GM21381 (cell line): ENCODE measurements around the gene EFHC2.
"Not testable (repeated sequence)": the region's sequence is repeated elsewhere in the genome, so short reads cannot be mapped to it uniquely, and the experiment has no call there.

ENCODE experiments used
- ATAC-seq: cut with Tn5 transposase; IDR thresholded peaks from one replicate; pipeline ENCODE4 v1.9.1; 2021; ENCODE audit warnings: mild to moderate bottlenecking, moderate library complexity; ENCODE audit not compliant: unreplicated experiment

EFHC2 gene

DNA sequence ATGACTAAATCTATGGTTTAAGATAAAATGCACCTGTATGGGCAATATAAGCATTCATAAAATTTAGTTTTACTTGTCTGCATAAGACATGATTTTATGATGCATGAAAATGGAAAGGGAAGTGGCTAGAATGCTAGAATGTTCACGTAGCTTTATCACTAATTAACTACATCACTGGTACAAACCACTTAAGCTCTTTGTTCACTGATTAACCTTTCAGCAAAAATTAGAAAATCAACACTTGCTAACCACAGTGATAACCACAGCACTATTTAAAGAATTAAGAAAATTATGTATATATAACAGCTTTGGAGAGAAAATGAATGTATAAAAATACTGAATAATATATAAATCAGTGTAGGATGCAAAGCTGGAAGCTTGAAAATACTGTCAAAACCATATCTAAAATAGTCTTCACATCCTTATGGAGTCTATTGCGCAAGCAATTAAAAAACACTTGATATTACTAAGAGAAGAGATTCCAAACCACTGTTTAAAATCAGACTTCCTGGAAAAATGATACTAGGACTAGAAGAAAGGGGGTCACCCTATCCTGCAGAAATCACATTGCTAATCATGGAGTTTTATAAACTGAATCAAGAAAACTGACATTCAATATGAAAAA is 51.9 kb downstream of the EFHC2 start:
- ATAC-seq: no peak

DNA sequence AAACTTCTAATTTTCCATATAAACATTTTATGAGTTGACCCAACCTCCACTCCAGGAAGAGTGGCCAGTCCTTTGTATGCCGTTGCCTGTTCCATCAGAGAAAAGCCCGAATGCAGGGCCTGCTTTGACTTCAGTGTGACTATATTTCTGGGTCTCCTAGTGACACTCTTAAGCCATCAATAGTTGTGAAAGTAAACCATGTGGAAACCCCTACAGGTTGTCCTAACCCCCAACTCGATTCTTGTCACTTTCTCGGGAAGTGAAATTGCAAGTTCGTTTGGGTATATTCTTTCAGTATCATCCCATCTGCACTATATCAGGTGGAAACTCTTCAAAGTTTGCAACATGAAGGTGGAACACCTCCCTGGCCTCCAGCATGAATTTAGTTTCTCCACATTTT is 52.8 kb downstream of the EFHC2 start:
- no peak for ATAC-seq

DNA sequence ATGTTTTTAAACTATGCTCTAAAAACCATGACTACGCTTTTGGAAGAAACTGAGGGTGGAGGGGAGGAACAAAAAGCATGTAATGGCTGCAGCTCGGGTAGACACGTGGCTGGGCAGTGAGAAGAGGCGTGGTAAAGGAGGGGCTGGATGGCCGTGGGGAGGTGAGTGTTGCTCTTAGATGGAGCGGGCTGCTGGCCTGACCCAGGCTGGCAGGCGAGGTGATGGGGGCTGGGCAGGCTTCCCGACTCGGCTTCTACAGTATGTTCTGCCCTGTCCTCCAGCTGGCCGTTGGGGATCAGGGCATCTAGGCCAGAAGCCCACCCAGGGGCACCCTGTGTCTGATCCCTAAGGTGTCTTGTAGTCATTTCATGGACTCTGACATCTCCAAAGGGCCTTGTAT is 60.7 kb downstream of the EFHC2 start:
- no peak for ATAC-seq

DNA sequence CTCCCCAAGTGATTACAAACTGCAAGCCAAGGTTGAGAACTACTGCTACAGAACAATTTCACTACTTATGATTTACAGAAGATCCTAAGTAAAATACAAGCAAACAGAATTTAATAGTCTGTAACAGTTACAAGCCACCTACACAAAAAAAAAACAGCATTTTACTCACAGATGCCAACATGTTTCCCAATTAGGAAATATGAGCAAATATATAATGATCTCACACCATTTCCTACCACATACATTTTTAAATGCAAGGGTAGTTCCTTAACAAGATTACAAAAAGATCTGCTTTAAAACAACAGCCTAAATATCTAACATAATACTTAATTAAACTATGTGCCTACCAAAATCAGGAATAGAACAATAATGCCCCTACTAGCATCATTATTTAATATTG is 63.4 kb downstream of the EFHC2 start:
- ATAC-seq: no peak

DNA sequence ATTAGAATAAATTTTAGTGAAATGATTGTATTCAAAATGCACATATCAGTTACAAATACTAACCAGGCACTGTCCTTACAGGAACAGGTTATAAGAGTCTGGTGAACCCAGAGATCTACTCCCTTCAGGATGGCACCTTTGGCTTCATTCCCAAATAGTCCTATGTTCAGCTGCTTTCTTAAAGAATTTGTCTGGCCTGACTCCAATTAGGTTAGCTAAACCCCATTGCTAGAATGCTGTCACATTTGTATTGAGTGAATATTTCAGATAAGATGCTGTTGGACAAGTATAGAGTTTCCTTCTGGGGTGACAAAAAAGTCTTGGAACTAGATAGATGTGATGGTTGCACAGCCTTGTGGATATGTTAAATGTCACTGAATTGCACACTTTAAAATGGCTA is 69.4 kb downstream of the EFHC2 start:
- no peak for ATAC-seq

DNA sequence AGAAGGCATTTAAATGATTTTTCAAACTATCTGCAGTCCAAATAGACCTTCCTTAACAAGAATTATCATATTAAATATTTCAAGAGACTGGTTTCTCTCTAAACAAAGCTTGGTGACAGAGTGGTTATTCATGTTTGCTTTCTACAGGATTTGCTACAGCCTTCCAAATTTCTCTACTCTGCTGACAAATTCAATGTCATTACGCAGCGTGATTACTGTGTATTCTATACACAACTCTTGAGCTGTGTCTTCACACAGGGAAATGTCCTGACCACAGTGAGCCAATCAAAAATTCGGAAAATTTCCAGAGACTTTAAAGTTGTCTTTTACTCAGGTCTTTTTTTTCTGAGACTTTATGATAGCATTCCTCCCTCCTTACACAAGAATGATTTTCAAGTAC is 75.6 kb downstream of the EFHC2 start:
- no peak for ATAC-seq

DNA sequence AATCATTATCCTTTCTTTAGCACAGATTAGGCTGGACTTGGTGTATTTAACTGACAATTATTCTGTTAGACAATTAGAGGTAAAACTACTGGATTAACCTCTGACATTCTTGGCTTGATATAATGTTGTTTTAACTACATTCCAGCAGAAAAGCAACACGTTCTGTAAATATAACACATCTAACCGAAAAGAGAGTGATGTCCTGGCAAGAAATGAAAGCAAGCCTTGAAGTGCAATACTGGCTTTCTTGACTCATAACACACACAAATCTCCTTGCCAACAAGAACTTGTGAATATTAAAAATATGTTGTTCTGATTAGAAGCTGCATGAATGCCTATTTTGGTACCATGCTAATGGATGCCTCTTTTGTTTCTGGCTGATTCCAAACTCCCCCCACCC is 76.4 kb downstream of the EFHC2 start:
- no peak for ATAC-seq

DNA sequence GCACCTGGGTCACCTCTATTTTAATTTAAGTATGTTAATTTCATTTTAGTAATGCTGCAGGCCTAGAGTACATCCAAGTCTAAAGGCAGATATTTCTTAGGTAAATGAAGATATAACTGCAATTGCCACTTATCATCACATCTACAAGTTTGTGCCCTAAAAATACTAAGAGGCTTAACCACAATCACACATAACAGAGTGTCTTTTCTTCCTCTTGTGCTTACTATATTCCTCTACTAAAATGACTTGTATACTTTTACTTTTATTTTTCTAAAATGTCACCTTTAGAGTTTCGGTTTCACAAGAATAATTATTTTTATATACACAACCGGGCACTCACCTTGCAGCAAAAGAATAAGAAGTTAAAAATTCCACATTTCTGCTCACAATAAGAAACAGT is 77.9 kb downstream of the EFHC2 start:
- no peak for ATAC-seq

DNA sequence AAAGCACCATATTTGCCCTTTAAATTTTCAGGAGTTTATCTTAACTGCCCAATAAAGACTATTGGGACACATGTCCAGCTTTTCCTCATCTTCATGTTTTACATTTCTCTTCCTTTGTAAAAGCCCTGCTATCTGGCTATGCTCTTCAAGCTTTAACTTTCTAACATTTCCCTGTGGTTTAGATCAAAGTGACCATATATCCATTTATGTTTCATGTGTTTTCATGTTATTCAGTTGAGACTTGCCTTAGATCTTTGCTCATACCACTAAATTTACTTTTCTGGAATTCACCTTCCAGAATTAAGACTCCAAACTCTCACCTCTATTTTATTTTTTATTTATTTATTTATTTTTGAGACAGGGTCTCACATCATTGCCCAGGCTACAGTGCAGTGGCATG is 78.5 kb downstream of the EFHC2 start:
- no peak for ATAC-seq

DNA sequence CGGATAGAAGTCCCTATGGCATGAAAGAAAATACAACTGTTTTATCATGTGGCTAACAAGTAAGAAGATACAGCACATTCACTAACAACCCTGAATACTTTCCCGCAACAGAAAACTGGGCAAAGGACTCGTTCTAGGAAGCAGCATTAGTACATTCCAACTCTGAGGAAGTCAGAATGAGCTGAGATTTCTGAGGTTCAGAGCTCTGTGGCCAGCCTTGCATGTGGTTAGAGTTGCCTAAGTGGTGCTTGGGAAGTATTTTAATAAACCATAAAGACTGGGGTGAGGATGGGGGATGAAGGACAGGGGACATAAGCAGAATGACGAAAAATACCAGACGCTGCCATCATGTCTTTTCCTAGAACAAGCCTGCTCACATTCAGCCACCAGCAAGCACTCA is 82.2 kb downstream of the EFHC2 start:
- ATAC-seq: no peak

DNA sequence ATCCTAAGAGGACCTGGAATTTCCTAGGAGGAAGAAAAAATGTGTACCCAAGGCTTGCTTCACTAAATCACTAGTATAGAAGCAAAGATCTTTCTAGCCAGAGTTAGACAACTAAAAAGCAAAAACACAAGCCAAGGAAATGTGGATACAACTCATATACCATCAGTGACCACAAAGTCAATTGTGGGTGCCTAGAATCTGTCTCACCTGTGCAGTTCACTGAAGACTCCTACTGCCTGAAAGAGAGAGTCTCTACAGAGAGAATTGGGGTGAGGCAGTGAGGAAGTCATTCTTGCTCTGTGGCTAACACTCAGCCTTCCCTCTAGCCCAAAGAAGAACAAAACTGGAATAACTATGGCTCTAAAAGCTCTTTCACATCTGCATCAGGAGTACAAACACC is 82.9 kb downstream of the EFHC2 start:
- ATAC-seq: no peak

DNA sequence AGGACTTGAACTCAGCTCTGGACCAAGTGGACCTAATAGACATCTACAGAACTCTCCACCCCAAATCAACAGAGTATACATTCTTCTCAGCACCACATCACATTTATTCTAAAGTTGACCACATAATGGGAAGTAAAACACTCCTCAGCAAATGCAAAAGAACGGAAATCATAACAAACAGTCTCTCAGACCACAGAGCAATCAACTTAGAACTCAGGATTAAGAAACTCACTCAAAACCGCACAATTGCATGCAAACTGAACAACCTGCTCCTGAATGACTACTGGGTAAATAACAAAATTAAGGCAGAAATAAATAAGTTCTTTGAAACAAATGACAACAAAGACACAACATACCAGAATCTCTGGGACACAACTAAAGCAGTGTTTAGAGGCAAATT is 87.7 kb downstream of the EFHC2 start:
- ATAC-seq: not testable (repeated sequence)

DNA sequence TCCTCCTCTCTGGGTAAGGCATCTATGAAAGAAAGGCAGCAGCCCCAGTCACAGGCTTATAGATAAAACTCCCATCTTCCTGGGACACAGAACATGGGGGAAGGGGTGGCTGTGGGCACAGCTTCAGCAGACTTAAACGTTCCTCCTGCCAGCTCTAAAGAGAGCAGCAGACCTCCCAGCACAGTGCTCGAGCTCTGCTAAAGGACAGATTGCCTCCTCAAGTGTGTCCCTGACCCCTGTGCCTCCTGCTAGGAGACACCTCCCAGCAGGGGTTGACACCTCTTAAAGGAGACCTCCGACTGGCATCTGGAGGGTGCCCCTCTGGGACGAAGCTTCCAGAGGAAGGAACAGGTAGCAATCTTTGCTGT is 89.9 kb downstream of the EFHC2 start:
- ATAC-seq: no peak

DNA sequence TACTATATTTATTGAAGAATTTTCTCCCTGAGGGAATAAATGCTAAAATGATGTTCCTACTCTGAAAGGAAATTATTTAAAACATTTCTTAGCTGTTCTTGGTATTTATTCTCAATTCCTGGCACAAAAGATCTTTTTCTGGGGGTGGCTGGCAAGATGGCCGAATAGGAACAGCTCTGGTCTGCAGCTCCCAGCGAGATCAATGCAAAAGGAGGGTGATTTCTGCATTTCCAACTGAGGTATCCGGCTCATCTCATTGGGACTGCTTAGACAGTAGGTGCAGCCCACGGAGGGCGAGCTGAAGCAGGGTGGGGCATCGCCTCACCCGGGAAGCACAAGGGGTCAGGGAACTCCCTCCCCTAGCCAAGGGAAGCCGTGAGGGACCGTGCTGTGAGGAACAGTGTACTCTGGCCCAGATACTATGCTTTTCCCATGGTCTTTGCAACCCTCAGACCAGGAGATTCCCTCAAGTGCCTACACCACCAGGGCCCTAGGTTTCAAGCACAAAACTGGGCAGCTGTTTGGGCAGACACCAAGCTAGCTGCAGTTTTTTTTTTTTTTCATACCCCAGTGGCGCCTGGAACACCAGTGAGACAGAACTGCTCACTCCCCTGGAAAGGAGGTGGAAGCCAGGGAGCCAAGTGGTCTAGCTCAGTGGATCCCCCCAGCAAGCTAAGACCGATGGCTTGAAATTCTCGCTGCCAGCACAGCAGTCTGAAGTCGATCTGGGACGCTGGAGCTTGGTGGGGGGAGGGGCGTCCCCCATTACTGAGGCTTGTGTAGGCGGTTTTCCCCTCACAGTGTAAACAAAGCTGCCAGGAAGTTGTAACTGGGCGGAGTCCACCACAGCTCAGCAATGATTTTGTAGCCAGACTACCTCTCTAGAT is 90.5 kb downstream of the EFHC2 start:
- ATAC-seq: peak; percentile 84

DNA sequence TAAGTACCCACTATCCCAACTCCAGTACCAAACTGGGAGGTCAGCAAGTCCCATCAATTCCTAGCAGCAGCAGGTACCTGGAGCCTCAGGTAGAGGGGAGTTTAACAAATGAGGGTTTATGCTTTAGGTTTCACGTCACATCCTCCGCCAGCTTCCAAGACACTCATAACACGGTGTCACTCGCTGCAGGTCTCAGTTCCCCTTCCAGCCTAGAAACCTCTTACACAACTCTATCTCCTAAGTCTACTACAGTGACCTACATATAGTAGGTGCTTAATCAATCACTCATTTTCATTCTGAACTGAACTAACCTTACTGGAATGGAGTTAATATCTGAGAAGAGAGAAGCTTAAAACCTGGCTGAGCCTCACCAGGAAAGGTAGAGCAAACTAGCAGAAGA is 96.0 kb downstream of the EFHC2 start:
- no peak for ATAC-seq

DNA sequence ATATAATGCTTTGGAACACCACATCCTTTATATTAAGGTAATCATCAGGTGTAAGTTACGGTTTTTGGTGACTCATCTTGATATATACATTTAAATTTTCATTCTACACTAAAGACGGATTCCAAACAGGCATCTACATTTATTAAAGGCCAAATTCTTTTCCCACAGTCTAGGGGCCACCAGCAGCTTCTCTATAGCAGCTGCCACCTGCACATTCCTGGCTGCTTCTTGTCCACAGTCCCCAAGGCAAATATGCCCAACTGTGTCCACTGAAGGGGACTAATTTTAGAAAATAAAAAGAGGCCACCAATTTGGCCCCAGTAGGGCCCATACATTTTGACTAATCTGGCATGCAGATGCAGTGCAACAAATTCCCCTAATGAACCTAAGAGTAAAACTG is 96.6 kb downstream of the EFHC2 start:
- ATAC-seq: no peak

DNA sequence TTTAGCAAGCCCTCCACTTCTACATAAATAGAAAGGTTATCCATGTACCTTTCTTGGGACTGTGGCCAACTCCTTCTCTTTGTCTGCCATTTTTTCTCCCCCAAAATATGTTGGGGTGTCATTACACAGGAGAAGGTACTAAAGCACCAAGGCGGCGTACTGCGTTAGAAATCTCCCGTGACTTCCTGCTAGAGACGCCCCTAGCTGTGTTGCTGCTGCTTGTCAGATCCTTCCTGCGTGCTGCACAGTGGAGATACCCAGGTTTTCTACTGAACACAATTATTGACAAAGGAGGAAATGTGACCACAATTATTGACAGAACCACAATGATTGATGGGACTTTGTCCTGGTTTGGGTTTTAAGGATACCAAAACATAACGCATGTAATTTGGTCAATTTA is 97.7 kb downstream of the EFHC2 start:
- no peak for ATAC-seq

DNA sequence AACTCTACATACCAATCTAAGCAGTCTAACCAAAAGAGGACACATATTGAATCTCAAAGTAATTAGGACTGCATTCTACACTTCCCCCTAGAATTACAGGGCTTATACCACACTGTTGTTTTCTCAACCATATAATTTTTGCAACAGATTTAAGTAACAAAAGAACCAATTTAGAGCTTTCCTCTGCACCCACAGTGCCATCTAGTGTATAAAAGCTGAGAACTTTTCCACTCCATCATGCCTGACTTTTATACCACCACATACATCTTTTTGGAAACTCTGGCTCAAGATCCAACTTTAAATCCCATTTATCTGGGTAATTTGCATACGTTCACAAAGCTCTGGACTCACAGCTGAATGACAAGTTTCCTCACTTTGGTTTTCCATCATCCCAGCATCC is 99.5 kb downstream of the EFHC2 start:
- ATAC-seq: no peak

DNA sequence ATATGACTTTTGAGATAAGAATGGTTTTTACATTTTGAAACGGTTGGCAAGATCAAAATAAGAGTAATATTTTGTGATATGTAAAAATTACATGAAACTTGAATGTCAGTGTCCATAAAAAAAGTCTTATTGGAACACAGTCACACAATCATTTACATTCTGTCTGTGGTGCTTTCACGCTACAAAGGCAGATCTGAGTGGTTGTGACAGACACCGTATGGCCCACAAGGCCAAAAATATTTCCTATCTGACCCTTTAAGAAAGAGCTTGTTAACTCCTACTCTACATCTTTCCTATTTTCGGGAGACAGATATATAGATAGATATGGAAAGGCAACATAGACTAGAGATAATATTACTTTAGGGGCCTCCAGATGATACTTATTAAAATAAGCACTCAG is 101.9 kb downstream of the EFHC2 start:
- ATAC-seq: no peak

DNA sequence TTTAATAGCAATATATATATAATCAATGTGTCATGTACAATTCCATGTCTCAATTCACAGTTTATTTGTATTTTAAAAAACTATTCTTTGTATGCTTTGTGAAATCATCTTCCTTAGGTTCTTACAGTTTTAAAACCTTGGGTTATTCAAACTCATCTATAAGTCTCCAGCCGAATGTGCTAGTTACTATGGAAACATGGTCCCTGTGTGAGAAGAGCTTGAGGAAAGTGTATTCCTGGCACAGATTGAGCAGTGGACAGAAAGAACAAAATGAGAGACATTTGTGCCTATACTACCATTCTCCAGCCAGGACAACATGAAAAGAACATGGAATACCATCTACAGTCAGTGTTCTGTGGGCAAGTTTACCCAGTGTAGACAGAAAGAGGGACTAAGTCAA is 103.4 kb downstream of the EFHC2 start:
- no peak for ATAC-seq

DNA sequence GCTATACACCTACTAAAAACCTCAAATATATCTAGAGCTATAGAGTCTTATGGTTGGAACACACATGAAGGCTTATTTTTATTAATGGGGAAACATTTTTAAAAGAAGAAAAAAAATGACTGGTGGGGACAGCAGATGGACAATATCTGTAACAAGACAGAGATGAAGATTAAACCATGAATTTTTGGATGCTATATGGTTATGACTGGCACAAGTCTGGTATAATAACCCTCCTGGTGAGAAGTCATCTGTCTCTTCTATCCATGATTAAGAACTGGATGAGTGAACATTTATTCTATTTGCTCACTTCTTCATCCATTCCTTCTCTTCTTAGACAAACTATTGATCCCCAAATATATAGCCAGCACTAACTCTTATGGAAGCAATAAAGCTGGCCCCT is 104.4 kb downstream of the EFHC2 start:
- ATAC-seq: no peak

DNA sequence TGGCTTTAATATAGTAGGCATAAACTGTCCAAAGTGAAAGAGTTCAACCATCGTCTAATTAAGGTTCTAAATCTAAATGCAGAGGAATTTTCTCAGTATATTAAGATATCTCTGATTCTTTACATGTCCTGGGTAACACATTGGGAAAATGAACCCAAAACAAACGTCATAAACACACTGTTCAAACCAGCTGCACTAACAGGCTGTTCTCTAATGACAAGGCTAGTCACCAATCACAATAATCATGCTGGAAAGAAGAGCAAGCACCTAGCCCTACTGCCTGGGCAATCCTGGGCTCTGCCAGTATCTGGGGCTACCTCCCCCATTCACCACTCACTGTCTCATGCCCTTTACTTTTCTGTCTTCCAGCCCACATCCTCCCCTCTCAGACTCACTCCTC is 107.9 kb downstream of the EFHC2 start:
- ATAC-seq: no peak

DNA sequence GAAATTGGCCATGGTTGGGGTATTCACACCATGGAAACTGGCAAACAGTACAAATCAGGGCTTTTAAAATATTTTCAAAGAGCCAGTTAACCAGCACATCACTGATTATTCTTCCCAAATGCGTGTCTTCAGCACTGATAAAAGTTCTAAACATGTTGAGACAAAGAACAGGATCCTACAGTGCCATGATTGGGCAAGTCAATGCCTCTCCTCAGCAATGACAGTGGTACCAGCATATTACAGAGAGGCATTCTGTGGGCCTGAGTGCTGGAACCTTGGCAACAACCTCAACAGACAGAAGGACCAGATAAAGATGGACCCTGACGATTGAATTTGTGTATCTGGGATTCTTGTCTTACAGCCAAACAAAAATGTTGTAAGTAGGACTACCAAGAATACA is 108.9 kb downstream of the EFHC2 start:
- no peak for ATAC-seq
